Muscle of leg (tissue), 11 donors: ENCODE measurements around the gene EFCAB8. TPM values are rescaled to one million over a fixed set of nuclear protein-coding genes. Genes with fewer than 3 reads are reported as not detected.

Experiments used
- DNase-seq: peaks from one replicate; pipeline ENCODE4 v3.0.0; 2013
- H3K27ac ChIP-seq: one replicate; pipeline ENCODE4 v1.5.1; 2013; ENCODE audit warnings: mild to moderate bottlenecking, low read length, control low read depth
- H3K27me3 ChIP-seq: one replicate; pipeline ENCODE4 v1.6.1; 2013; ENCODE audit warnings: low read length; ENCODE audit not compliant: control insufficient read depth, insufficient read depth
- H3K36me3 ChIP-seq: one replicate; pipeline ENCODE4 v1.6.1; 2013; ENCODE audit warnings: low read length; ENCODE audit not compliant: control insufficient read depth, insufficient read depth
- H3K4me1 ChIP-seq: one replicate; pipeline ENCODE4 v1.6.1; 2013; ENCODE audit warnings: low read length; ENCODE audit not compliant: control insufficient read depth, insufficient read depth
- H3K4me3 ChIP-seq: one replicate; pipeline ENCODE4 v1.5.1; 2013; ENCODE audit warnings: low read length, control low read depth
- H3K9me3 ChIP-seq: replicated peaks from 2 replicates; pipeline ENCODE4 v1.6.1; 2013; ENCODE audit warnings: low read depth, low read length; ENCODE audit not compliant: control insufficient read depth
- WGBS: methylation state at CpG from one replicate; pipeline ENCODE4 v1.1.5; 2013; ENCODE audit warnings: missing lambda C conversion rate; ENCODE audit not compliant: insufficient coverage; 5-methylcytosine and 5-hydroxymethylcytosine counted together
- polyA plus RNA-seq, 8 donors: library from polyadenylated mRNA; unstranded; fragments of 120-200 nt; gene quantifications; one replicate each; pipeline versions ENCODE4 v1.2.1 to v1.2.3, GENCODE V29; 2013; ENCODE audit warnings: inconsistent platforms in 1 of 8, low replicate concordance in 1 of 8; ENCODE audit not compliant: insufficient read length in 8 of 8, insufficient read depth in 1 of 8
- total RNA-seq: library from RNA; stranded (reverse); fragments of 120-200 nt; gene quantifications from one replicate; pipeline ENCODE4 v1.2.4, GENCODE V29; 2013

The EFCAB8 gene
- total and polyA plus RNA-seq, 9 donors: 0.04 to 0.22 (median 0.14) TPM; not detected in 2

DNA sequence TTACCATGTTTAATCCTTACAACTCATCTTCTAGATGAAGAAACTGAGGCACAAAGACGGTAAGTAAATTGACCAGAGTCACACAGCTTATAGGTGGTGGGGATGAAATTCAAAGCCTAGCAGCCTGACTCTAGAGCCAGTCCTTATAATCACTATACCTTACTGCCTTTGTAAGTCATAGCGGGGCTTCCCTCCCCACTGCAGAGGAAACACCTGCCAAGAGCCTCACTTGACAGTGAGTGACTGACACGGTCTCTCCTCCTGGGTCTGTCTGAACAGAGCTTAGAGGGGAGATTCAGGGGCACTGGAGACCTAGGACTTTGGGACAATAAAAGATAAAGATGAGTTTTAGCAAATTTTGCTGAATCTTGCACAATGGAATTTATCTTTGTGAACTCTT is 132.7 kb downstream of the EFCAB8 start:
- WGBS: no CpG with 5 or more reads among the region's 3 CpGs
- H3K36me3 ChIP-seq: no peaks in the 10 kb centered on the region
- no peak for DNase-seq
- H3K27me3 ChIP-seq: peaks cover 2% of the 10 kb centered on the region
- no peak overlapping the region for H3K27ac ChIP-seq
- no peaks in the 10 kb centered on the region for H3K4me1 ChIP-seq
- no peaks in the 10 kb centered on the region for H3K9me3 ChIP-seq
- no peak overlapping the region for H3K4me3 ChIP-seq

DNA sequence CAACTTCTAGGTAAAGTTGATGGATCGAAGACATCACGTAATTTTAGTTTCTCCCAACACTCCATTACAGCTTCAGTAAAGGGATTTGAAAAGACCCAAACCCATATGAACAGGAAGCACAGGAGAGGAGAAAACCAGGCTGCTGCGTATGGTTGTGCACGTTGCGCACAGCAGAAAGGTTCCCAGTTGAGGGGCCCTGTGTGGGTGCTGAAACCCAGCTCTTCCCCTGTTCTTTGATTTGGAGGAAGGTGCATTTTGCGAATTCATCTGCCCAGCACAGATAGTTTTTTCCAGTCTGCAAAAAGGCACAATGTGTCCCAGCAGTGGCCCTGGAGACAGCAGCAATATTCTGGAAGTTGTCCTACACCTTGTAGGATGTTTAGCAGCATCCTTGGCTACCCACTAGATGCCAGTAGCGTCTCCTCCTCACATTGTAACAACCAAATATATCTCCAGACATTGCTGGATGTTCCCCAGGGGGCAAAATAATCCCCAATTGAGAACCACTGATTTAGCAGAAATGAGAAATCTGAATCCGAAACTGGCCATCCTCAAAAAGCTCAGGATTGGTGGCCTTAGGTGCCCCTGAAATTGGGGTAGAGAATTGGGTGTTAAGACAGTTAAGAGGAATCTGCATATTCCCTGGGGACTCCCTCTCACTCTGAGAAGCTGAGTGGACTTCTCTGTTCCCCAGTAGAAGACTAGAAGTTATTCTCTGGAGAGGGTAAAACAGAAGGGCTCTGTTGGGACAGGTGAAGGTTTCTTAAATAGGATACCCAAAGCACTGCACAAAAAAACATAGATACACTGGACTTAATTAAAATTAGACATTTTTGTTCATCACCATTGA is 133.3 kb downstream of the EFCAB8 start:
- WGBS: 75% methylated on average over 4 of the region's 8 CpGs
- Histone ChIP-seq H3K36me3 (no peaks in the 10 kb centered on the region), H3K27me3 (peaks cover 2% of the 10 kb centered on the region), H3K27ac (no peak overlapping the region), H3K4me1 (no peaks in the 10 kb centered on the region), H3K4me3 (no peak overlapping the region), H3K9me3 (no peaks in the 10 kb centered on the region)
- no peak for DNase-seq

DNA sequence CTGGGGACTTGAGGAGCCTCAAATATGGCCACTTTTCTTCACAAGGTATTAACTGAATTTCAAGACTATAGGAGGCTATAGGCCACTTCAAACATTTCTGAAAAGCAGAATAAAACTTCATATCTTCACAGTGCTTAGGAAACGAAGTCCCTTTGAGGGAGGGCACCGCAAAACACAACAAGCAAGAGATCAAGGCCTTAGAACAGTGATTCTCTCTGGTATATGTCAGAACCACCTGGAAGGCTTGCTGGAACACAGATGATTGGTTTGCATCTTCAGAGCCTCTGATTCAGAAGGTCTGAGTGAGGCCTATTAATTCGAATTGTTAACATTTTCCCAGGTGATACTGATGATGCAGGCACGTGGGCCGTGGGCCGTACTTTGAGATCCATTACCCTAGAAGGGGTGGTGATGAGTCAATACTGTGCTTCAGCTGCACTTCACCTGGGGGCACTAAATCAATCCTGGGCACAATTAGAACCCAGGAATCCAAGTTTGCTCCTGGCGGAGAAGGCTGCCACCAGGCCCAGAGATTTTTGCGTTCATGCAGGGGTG is 134.8 kb downstream of the EFCAB8 start:
- 80% methylated on average over 8 of the region's 8 CpGs for WGBS
- DNase-seq: no peak
- H3K9me3 ChIP-seq: no peaks in the 10 kb centered on the region
- H3K36me3 ChIP-seq: no peaks in the 10 kb centered on the region
- H3K4me1 ChIP-seq: no peaks in the 10 kb centered on the region
- no peak overlapping the region for H3K4me3 ChIP-seq
- H3K27ac ChIP-seq: no peak overlapping the region
- H3K27me3 ChIP-seq: peaks cover 4% of the 10 kb centered on the region

DNA sequence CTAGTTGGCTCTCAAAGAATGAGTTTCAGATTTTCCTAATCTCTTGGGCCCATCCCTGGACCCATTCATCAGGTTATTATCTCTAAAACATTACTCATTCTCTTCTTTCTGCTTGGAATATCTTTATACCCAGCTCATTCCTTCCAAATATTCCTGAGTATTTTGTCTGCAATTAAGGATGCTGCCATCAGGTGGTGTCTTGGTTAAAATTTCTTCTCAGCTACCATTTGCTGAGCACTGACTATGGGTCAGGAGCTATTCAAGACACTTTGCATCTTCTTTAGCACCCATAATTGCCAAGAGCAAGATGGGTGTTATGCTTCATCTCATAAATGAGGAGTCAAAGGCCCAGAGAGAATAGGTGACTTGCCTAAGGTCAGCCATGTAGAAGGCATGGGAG is 137.1 kb downstream of the EFCAB8 start:
- Histone ChIP-seq H3K4me1 (no peaks in the 10 kb centered on the region), H3K27ac (no peak overlapping the region), H3K4me3 (no peak overlapping the region), H3K9me3 (no peaks in the 10 kb centered on the region), H3K27me3 (peaks cover 7% of the 10 kb centered on the region), H3K36me3 (no peaks in the 10 kb centered on the region)
- no peak for DNase-seq

DNA sequence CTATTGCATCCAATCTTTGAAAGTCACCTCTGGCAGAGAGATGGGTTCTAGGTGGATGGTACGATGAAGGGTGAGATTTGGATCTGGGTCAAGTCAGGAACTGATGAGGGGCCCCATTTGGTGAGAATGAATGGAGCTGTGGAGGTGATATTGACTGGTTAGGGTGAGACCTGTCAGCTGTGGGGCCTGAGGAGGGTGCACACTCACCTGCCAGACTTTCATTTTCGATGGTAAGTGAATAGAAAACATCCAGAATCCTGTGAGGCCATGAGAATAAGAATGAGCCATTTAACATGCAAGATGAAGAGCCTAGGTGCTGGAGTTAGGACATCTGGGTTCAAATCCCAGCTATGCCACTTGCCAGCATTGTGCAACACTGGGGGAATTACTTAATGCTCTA is 138.7 kb downstream of the EFCAB8 start:
- WGBS: 66% methylated on average over 2 of the region's 2 CpGs
- H3K4me1 ChIP-seq: no peaks in the 10 kb centered on the region
- DNase-seq: no peak
- H3K36me3 ChIP-seq: no peaks in the 10 kb centered on the region
- no peak overlapping the region for H3K4me3 ChIP-seq
- H3K27me3 ChIP-seq: peaks cover 6% of the 10 kb centered on the region
- H3K27ac ChIP-seq: no peak overlapping the region
- no peaks in the 10 kb centered on the region for H3K9me3 ChIP-seq

DNA sequence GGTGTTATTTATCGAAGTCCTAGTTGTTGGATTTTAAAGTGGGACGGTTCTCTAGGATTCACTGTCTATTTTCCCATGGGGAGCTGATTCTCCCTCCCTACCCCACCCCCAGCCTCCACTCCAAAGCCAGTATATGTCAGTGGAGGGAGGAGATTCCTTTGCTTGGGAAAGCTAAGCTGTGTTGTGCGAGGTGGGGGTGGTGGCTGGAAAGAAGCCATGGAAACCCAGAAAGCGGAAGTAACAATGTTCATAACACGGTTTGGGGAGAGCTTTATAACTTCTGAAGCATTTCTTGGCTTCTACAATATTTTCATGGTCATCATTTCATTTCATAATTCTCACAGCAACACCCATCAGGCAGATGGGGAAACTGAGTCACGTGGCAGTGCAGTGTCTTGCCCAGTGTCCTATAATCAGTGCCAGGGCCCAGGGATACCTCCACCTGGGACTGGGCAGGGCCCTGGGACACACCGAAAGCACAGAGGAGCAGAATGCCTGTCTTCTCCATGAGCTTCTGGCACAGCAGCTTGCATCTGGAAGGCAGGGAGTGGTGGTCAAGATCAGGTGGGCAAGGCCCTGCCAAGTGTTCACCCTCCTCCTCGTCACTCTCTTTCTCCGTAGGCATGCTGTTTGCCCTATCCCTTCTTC is 141.0 kb downstream of the EFCAB8 start:
- no peaks in the 10 kb centered on the region for H3K4me1 ChIP-seq
- no peaks in the 10 kb centered on the region for H3K36me3 ChIP-seq
- H3K9me3 ChIP-seq: no peaks in the 10 kb centered on the region
- 90% methylated on average over 3 of the region's 9 CpGs for WGBS
- H3K27ac ChIP-seq: no peak overlapping the region
- no peak overlapping the region for H3K4me3 ChIP-seq
- peaks cover 6% of the 10 kb centered on the region for H3K27me3 ChIP-seq
- peak; percentile 35 for DNase-seq

DNA sequence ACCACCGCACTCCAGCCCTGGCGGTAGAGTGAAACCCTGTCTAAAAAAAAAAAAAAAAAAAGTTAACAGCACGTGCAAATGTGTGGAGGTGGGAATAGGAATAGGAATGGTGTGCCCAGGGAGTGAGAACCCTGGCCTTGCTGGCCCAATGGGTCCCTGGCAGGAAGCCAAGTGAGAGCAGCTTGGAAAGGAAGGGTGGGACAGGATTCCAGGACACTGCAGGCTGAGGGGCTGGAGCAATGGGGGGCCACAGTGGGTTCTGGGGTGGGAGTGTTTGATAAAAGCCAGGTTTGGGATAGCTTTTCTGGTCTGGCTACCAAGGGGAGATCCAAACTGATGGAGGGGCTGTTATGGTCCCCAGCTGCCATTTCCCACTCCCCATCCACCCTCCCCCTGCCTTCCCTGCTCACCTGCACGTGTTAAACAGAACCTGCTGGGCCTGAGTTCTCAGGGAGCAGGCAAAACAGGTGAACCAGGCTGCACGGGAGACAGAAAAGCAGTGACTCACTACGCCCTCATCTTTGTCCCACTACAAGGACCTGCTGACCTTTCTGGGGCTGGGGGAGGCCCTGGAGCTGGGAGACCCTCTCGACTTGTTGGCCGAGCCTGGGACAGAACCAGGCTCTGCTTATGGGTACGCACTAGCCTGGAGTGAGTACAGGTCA is 142.2 kb downstream of the EFCAB8 start:
- no peaks in the 10 kb centered on the region for H3K36me3 ChIP-seq
- WGBS: 57% methylated on average over 8 of the region's 9 CpGs

DNA sequence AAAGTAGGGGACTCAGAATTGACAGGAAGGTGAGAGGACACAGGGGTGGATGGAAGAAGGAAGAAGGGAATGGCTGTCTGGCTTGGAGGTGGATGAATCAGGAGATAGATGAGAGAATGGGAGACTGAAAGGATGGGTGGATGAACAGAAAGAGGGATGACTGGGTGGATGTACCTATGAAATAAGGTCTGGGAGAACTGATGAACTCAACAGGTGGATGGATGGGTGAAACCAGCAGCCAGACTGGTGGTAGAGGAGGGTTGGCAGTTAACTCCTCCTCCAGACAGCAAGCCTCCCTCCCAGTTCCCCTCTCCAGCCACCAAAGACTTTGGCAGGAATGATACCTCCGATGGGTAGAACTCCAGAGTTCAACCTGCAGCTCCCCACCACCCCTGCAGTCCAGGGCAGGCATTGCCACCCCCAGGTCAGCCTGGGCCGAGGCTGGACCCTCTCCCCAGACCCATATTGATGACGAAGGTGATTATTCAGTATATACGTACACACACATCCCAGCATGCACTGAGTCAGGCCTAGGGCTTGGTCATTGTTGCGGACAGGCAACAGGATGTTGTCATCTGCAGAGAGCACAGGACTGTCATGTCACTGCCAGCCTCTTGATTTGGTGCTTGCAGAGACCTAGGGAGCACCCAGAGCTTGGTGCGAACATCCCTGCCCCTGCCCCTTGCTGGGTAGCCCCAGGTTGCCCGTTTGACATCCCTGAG is 143.5 kb downstream of the EFCAB8 start:
- no peak overlapping the region for H3K27ac ChIP-seq
- no peak overlapping the region for H3K4me3 ChIP-seq
- peaks cover 6% of the 10 kb centered on the region for H3K27me3 ChIP-seq
- H3K4me1 ChIP-seq: no peaks in the 10 kb centered on the region
- no peak for DNase-seq
- 93% methylated on average over 5 of the region's 7 CpGs for WGBS
- H3K36me3 ChIP-seq: no peaks in the 10 kb centered on the region
- peaks cover 6% of the 10 kb centered on the region for H3K9me3 ChIP-seq

More for the DNA sequence above, 142.2 kb downstream of the EFCAB8 start:
- Histone ChIP-seq H3K4me3 (no peak overlapping the region), H3K27me3 (peaks cover 6% of the 10 kb centered on the region), H3K9me3 (peaks cover 6% of the 10 kb centered on the region), H3K27ac (no peak overlapping the region), H3K4me1 (no peaks in the 10 kb centered on the region)
- DNase-seq: no peak

DNA sequence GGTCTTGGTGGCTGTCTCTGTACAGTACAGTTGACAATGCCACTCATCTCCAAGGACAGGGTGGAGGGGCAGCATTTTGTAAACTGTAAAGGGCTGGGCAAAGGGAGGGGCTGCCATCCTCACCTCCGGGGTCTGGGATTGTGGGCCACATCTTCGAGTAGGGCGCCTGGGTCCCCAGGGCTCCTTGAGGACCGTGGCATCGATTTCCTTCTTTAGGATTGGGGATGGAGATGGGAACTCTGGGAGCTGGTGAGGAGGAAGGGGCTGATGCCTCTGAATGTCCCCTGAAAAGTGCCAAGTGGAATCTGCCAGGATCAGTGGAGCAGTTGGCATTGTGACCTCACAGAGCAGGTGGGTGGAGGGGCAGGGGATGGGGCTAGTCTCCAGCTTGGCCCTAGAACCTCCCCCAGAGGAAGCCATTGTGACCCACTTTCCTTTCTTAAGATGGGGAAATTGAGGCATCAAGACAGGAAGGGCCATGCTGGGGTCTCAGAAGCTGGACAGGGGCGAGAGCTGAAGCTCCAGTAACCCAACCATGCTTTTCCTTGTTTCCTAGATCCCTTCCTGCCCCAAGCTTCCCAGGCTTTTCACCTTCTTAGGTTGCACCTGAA is 145.5 kb downstream of the EFCAB8 start, which contains the start of gene SUN5:
Gene SUN5, minus strand, starts transcription at position 293 of the 611 bp plus-strand sequence. Its CDS starts 93 bp downstream, at position 200.
- WGBS: 81% methylated on average over 3 of the region's 6 CpGs
- no peaks in the 10 kb centered on the region for H3K4me1 ChIP-seq
- H3K4me3 ChIP-seq: no peak within 1 kb of the TSS
- no peaks in the 10 kb centered on the region for H3K36me3 ChIP-seq
- DNase-seq: no peak
- no peak within 1 kb of the TSS for H3K27ac ChIP-seq
- peaks cover 4% of the 10 kb centered on the region for H3K27me3 ChIP-seq
- peaks cover 6% of the 10 kb centered on the region for H3K9me3 ChIP-seq
